Measurements from ENCODE around the gene BEND4.
"Not testable (repeated sequence)": the region's sequence is repeated elsewhere in the genome, so short reads cannot be mapped to it uniquely, and the experiment has no call there.

The BEND4 gene

GRCh38 chr4:42152507-42153504 lies at the start of gene BEND4:
Gene BEND4, minus strand, starts transcription at chr4:42152655. Its CDS starts 512 bp downstream, at chr4:42152143.
- DNase-seq = no peak

DNA sequence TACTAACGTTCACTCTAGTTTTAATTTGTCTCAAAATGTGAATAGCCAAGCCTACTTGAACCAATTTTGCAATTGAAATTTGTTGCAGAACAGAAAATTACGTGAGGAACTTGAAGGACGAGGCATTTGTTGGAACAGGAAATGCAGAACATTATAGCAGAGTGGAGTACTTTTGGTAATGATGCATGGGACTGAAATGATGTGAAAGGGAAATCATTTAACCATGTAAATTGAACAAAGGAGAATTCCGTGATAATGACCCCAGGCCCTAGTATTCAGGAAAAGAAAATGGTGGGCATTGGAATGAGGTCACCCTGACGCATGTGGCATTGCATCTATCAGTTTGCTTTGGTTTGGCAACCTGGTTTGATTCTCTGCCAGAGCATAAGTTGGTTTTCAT lies 44.9 kb upstream of the BEND4 start:
- DNase-seq = no peak

DNA sequence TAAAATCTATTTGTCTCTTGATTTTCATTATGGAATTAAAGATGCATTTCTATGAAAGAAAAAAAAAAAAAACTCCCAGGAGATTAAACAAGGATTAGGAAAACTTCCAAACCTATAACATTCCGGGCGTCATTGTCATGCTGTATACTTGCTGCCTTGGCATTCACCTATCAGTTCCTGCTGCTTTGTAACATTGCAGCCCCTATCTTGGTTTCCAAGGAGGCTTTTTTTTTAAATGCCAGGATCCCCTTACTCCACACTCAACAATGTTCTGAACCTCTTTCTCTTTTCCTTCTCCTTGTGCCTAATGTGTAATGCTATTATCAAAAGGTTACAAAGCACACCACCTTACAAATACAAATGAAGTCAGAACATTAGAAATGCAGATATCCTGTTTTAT lies 20.5 kb upstream of the BEND4 start:
- no peak for DNase-seq

DNA sequence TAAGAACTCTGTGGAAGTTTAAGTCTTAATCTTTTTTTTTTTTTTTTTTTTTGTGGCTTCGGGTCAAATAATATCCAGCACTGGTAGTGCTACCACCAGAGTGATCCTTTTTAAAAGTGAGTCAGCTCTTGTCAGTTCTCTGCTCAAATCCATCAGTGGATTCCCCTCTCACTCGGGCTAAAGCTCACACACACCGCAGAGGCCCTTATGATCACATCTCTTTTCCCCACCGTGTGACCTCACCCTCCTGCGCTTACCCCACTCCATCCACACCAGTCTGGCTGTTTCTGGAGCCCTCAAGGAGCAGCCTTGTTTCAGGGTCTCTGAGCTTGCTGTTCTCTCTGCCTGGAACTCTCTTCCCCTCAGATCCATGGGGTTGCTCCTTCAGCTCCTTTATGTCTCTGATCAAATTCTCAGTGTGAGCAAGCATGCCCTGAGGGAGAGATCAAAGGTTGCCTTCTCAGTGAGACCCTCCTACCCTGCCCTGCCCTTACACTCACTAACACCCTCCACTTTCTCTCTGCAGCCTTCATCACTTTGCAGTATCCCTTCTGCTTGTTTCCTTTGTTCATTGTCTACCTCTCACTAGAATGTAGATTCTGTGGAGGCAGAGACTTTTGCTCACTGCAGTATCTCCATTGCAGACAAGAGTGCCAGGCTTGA lies 19.8 kb upstream of the BEND4 start:
- DNase-seq = no peak

GRCh38 chr4:42167709-42168108 lies 15.3 kb upstream of the BEND4 start:
- DNase-seq = no peak

DNA sequence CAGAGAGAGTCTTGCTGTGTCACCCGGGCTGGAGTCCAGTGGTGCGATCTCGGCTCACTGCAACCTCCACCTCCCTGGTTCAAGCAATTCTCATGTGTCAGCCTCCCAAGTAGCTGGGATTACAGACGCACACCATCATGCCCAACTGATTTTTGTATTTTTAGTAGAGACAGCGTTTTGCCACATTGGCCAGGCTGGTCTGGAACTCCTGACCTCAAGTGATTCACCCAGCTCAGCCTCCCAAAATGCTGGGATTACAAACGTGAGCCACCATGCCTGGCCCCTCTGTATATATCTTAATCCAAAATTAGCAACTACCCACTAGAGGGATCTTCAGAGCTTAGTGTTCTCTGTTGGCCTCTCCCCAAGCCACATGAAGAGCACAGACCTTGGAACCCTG lies 13.7 kb upstream of the BEND4 start:
- DNase-seq = not testable (repeated sequence)

DNA sequence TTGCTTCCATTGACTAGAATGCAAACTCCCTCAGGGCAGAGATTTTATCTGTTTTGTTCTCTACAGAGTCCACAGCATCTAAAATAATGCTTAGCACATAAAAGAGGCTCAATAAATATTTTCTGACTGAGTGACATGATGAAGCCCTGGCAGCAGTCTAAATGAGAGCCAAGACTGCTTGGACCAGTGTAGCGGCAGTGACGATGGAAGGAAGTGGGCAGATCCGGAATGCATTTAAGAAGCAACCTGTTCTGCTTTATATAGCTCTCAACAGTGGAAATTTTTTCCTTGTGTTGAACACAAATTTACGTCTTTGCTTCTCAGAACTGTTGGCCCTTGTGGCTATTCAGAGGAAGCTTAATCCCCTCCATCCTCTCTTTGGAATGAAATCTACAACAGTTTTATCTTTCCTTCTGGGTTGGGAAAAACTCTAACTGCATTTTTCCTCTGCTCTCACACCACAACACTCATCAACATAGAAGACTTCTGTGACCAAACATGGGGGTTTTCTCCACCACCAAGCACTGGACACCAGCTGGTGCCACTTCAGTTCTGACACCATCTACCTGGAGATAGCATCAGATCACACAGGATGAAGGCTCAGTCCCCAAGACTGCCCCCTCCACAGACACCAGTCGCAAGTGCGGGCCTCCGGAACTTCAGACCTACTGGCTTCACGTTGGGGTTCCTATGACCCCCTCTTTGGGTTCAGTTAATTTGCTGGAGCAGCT lies 7.0 kb upstream of the BEND4 start:
- no peak for DNase-seq

- peak; percentile 56 for DNase-seq
These were observed 618 bp downstream of the BEND4 start for GRCh38 chr4:42151568-42152506.

- no peak for DNase-seq
These were observed 1.5 kb downstream of the BEND4 start for GRCh38 chr4:42150653-42151567.

- no peak for DNase-seq
These were observed 3.5 kb downstream of the BEND4 start for GRCh38 chr4:42149004-42149403.

DNA sequence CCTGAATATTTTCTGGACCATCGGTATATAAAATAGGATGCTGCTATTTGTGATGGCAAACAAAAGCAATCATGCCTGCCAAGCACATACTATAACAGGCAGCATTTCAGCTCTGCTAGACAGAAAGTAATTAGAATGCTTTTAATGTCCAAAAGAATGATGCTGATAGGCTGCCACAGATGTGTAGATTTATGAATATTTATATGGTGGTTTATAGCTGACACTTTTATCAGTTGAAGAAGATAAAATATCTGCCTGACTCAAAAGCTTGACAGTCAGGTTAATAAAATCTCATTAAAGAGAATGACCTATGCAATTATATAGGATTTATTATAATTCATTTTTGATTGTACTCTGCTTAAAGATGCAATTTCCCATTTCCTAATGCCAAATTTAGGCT lies 4.0 kb downstream of the BEND4 start:
- DNase-seq = no peak

DNA sequence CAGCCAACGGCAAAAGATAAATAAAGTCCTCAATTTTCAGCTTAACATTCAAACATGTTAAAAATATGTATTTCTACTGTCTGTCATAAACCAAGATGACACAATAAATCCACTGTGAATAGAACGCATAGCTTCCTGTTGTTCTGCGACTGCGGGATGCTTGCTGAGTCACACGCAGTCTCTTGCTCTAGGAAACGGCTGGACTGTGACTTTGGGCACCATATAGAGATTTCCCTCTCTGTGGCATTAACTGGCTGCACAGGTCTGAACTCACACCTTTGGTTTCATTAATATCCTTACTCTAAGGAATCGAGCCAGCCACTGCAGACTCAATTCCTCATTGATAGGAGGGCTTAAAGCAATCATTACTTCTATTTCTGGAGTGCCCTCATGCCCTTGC lies 8.4 kb downstream of the BEND4 start:
- no peak for DNase-seq

GRCh38 chr4:42142591-42142990 lies 9.9 kb downstream of the BEND4 start:
- DNase-seq = no peak

DNA sequence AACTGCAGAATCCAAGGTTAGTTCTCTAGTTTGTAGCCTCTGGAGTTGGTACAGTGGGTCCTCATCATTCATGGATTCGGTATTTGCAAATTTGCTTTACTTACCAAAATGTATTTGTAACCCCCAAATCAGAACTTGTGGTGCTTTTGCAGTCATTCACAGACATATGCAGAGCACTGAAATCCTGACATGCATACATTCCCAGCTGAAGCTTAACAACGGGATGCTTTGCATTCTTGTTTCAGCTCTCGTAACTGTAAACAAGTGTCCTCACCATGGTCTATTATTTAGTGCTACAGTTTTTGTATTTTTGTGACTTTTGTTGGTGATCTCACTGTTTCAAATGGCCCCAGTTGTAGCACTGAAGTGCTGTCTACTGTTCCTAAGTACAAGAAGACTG lies 16.1 kb downstream of the BEND4 start:
- no peak for DNase-seq

DNA sequence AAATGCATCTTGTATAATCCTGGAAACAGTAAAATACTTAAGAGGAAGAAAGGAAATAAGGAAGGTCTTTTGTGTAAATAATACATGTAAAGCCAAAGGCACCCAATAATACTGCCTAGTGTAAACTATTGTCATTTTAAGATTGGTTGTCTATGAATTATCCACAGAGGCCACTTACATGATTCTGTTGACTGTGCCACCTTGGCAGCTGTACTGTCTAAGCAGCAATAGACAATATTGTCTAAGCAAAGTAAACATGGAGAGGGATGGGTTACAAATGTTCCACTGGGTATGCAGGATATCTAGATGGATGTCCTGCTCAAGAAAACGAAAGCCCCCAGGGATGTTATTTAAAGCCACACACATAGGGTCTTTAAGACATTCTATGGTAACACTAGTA lies 19.4 kb downstream of the BEND4 start:
- DNase-seq = no peak

DNA sequence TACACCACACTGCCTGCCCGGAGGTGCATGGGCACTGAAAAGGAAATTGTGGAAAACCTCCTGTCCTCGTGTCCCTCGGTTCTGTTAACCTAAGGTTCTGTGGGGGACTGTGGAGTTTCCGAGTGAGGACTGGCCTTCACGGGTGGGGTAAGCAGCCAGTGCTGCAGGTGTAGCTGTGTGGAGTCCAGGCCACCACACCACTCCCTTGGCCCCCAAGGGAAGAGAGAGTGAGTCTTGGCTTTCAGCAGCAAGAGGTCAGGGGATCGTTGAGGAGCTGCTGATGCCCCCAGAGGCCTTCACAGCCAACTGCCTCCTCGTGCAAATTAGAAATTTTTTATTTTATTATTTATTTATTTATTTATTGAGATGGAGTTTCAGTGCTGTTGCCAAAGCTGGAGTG lies 20.4 kb downstream of the BEND4 start:
- no peak for DNase-seq

GRCh38 chr4:42123071-42123644 lies 29.3 kb downstream of the BEND4 start:
- DNase-seq = no peak

DNA sequence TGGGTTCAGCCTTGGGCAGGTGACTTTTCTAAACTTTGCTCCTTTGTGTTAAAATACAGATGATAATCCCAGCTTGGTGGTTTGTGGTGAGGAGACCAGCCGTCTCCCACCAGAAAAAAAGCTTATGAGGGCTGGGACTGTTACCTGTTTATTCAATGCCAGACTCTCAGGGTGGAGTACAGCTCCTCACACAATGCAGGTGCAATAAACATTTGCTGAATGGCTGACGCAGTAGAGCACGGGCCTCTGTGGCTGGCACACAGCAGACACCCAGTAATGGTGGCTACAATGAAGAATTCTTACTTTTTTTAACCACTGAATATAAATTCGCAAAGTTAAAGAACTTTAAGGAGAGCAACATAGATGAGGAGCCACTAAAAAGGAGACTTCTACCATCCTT lies 30.2 kb downstream of the BEND4 start:
- DNase-seq = no peak

DNA sequence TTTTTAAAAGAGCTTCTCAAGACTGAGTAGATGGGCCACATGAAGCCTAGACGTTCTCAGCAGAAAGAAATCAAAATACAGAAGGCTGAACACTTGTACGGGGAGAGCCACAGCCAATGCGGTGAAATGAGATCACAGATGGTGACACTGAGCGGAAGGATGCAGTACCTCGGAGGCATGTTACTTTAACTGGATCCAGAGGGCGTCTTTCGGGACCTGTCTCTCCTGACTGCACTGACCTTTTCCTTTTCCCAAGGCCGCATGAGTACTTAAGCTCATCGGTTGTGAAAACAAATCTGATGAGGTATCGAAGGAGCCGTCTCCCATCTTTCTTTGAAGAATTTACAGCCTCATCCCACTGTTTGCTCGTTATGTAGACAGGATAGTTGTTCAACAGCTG lies 32.6 kb downstream of the BEND4 start:
- DNase-seq = no peak

DNA sequence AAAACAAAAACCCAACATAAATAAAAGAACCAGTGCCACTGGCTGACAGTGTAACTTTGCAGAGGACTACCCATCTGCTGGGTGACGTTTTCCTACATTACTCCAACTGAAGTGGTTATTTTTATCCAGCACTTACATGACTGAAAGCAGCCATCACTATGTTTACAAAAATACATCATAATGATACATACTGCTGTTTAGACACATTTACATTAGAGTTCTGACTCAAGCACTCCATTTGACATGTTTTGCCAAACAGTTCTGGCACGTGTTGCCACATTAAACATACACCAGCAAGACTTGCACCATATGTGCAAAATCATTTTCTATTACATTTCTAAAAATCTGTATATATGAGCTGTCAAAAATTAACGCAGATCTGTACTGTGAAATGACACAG lies 39.6 kb downstream of the BEND4 start:
- DNase-seq = no peak

- no peak for DNase-seq
These were observed 47.9 kb downstream of the BEND4 start for GRCh38 chr4:42104521-42104920.

Measured in NCI-H1092 (cell line).